GM18867 (cell line): Measurements from ENCODE around the gene UROC1.

Experiments used
- ATAC-seq: cut with Tn5 transposase; IDR thresholded peaks from one replicate; pipeline ENCODE4 v1.9.1; 2021; ENCODE audit warnings: mild to moderate bottlenecking, moderate library complexity; ENCODE audit not compliant: unreplicated experiment

The UROC1 gene

DNA sequence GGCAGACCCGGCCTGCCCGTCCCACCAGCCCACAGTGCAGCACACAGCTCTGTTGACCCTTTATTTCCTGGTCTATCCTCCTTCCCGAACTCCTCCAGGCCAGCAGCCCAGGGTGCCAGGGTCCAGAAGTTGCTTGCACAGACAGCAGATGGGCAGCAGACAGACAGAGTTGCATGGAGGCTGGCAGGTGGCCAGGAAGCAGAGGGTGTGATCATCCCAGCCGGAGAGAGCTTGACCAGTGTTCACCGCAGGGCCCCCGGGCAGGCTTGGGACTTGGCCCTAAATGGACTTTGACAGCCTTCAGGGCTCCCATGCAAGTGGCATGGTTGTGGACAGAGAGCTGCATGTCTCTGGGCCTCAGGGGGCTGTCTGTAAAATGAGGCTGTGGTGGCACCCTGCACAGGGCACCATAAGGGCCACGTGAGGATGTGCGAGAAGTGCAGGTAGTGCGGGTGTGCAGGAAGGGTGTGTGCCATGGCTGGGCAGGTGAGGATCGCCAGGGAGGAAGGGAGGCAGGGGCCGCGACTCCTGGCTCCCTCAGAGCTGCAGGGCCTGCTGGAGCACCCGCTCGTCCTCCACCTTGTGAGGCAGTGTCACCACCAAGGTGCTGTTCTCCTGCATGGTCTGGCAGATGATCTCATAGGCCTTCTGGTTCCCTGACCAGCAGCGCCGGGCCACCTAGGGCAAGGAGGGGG lies 35.6 kb downstream of the UROC1 start:
- ATAC-seq = no peak

GRCh38 chr3:126480861-126481260 lies 36.7 kb downstream of the UROC1 start:
- no peak for ATAC-seq

DNA sequence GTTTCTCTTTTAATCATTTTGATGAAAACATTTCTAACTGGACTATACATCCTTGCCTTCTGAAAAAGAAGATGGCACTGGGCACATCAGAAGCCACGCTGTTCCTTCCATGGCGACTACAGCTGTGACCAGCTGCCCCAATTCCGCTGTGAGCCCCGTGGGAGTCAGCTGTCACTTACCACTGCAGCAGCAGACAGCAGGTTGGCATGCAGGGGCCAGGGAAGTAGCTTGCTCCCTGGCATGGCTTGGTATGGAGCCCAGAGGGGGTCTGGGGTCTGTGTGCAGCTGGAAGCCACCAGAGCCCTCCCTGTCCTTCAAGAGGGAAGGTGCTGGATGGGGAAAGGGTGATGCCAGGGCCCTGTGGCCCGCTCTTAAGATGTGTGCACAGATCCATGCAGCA lies 37.4 kb downstream of the UROC1 start:
- ATAC-seq = no peak

DNA sequence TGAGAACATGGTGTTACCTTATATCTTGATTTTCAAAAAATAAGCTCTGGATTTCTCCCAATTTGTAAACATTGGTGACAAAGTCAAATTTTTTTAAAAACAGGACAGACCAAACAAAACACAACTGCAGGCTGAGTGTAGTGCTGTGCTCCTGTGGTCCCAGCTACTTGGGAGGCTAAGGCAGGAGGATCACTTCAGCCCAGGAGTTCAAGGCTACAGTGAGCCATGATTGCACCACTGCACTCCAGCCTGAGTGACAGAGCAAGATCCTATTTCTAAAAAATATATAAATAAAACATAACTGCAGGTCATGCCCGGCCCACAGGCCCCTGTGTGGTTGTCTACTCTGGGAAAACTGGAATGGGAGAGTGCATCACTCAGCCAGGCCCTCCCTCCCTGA lies 37.9 kb downstream of the UROC1 start:
- no peak for ATAC-seq

DNA sequence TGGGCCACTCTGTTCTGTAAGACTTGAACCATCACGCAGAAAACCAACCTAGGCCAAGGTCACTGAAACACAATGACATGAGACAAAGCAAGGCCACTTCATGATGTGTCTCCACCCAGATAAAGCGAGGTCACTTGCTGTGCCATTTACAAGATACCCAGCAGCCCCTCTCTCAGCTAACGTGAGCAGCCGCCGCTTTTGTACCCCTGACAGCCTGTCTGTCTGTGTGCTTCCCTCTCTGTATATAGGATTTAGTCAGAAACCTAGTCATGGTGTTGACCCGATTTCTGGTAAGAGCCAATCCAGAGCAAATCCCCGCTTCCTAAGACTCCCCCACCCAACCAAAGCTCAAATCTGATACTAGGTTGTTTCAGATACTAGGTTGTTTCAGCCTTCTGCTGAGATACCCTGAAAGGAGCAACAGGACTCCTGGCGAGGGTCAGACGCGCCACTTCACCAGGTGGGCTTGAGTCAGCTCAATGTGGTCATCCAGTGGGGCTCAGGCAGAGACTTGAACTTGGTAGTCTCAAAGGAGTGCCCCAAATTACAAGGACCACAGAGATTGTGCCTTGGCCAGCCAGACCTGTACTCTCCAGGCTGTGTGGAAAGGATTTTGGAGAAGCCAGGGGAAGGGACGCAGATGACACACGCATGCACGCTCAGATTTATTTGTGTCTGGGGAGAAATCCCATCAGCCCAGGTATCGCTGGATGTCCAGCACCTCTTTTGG lies 38.8 kb downstream of the UROC1 start:
- ATAC-seq = no peak

DNA sequence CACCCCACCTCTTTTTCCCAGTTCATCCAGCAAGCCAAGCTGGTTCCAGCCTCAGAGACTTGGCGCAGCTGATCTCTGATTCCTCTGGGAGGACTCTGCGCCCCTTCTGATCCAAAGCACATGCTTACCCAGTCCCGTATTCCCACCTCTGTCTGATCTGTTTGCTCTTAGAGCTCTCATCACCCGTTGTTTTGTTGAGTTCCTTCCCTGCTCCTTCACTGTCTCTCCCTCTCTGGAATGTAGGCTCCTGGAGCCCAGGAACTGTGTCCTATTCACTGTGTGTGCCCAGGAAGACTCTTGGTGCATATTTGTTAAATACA lies 40.6 kb downstream of the UROC1 start:
- ATAC-seq = no peak

- ATAC-seq = peak; percentile 32
Measured at GRCh38 chr3:126476166-126477060, 41.2 kb downstream of the UROC1 start.

- peak; percentile 87 for ATAC-seq
Measured at GRCh38 chr3:126475413-126476114, 42.0 kb downstream of the UROC1 start, which contains the start of gene ZXDC. ZXDC (minus strand) TSS chr3:126475891; CDS start chr3:126475865, 26 bp downstream.

DNA sequence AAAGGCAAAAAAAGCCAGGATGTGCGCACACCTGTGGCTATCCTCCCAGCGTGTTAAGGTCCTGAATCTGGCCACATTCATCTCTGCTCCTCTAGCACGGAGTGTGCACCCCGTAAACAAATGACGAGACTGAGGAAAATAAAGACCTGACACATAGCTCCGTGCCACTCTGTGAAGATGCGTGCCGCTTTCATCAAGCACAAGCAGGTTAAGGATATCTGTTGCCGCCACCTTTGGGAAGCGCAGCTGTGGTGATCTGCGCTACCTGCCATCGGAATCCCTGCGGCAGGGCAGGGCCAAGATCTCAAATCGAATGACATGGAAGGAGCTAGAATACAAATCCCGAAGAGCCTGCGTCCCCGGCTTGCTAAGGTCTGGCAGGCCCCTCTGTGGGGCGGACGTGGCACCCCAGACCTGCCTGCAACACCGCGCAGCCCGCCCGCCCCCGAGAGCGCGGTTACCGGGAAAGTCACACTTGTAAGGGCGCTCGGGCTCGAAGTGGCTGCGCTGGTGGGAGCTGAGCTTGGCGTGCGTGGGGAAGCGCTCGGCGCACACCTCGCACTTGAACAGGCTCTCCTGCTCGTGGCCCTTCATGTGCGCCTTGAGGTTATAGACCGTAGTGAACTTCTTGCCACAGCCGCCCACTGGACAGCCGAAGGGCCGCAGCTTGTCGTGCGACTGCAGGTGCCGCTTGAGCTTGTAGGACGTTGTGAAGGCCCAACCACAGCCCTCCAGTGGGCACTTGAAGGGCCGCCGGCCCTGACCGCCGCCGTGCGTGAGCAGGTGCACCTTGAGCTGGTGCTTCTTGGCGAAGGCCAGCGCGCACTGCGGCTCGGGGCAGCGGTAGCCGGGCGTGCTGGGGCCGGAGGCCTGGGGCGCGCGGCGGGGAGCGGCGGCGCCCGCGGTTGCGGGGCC lies 42.8 kb downstream of the UROC1 start:
- ATAC-seq = peak; percentile 20

DNA sequence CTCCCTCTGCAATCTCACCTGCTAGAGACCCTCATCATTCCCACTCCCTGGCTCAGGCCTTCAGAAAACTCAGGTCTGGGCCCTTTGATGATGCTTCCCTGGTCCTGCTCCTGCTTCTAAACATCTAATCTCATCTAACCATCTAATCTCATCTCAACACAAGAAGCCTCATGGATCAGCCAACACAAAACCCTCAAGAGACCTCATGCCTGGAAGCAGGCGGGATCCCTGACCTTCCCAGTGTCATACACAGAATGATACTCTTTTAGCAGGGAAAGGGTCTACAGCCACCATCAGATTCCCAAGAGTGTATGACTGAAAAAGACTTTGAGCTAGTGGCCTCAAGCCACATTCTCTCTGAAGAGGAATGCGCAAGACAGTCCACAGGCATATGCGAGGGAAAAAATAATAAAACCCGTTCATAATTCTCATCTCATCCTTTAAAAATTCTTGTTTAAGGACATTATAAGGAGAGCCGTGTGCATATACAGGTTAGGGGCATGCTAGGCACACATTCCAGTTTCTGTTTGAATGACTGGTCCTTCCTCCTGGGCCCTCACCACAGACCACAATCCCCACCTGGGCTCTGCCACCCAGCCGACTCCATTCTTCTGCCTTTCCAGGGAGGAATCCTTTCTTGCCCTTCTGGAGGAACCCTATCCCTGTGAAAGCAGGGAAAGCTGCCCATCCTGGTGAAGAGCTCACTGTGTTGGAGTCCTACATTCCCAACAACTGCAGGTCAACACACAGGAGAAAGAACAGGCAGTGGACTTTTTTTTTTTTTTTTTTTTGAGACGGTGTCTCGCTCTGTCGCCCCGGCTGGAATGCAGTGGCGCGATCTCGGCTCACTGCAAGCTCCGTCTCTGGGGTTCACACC lies 44.0 kb downstream of the UROC1 start:
- no peak for ATAC-seq

DNA sequence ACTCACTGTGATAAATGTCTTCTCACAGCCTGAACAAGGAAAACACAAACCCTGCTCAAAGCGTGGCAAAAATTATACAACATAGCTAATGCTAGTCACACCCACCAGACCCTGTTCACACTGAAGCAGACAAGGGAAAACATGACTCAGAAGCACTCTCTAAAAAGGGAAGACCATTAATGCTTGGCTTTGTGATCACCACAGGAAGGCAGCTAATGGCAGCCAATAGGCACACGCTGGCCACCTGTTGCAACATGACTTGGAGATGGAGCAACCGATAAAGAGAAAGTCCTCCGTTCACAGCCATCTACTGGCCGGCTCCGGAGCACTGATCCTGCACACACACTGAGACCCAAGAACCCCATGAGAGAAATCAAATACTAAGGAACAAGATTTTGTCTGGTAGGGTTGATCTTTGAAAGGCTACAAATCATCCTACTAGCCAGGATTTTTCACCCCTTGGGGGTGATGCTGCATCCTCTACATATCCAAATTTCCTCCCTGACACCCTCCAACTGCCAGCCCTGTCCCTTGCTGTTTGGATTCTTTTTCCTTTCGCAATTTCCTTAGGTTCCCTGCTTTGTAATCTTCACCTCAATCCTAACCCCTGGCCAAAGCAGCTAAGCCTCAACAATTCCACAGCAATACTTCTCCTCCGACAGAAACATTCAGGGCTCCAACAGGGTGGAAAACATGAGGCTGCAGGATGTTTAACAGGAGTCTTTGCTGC lies 45.1 kb downstream of the UROC1 start:
- no peak for ATAC-seq

GRCh38 chr3:126469479-126469878 lies 48.1 kb downstream of the UROC1 start:
- no peak for ATAC-seq

DNA sequence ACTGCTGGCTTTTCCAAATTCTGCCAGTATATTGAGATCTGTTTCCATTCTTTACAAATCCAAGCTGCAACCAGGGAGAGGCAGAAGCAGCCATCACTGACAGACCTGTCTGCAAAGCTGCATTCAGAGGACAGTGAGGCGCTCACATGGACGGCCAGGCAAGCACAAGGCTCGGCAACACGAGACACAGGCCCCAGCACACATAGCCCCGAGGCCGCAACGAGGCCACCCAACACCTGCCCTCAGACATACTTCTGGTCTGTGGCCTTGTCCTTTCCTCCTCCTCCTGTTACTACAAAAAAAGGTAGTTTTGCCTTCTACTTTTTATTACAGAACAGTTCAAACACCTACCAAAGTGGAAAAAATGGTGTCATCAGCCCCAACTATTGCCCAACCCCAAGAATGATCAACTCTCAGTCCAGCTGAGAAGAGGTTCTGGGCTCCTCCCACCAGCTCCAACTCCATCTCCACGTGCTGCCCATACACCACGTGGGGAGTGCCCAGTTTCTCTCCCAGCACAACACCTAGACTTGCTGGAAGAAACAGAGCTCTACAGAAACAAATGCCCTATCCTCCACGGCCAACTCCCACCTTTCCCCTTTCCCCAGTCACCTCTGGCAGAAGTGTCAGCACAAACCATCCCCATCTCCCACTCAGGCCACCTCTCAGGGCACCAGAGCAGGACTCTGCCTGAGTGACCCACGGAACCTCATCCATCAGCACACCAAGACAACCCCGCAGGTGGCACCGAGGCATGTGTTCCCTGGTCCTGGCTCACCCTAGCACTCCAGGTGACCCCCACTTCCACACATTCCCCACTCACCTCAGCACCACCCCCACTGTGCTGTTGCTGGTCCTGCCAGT lies 49.3 kb downstream of the UROC1 start:
- ATAC-seq = no peak

- no peak for ATAC-seq
Measured at GRCh38 chr3:126467611-126467955, 50.0 kb downstream of the UROC1 start.

GRCh38 chr3:126466886-126467610 lies 50.5 kb downstream of the UROC1 start:
- ATAC-seq = no peak

DNA sequence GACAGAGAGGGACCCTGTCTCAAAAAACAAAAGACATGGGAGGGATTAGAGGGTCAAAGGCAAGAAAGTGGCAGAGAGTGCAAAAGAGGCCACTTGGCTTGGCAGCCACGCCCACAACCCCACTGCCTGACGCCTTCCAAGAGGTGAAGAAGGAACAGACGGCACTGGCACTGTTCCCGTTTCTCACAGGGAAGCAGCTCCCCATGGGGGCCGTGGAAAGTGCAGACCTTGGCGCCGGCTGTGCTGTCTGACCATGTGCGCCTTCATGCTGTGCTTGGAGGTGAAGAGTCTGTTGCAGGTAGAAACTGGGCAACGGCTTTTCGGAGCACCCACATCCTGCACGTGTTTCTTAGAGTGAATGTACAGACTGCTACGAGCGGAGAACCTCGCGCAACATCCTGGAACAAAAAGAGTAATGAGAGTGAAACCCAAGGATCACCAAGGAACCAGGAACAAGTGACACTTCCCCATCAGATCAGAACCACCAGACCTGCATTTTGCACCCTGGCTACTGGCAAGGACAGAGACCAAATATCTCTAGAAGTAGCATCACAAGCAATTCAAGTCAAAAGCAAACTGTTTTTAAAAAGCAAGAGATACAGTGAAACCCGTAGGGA lies 51.5 kb downstream of the UROC1 start:
- ATAC-seq = no peak
